Heart right ventricle (tissue), 16 donors: Measurements from ENCODE around the gene GATA6. TPM values are rescaled to one million over a fixed set of nuclear protein-coding genes. Genes with fewer than 3 reads are reported as not detected.

Experiments
- ATAC-seq, 8 donors: fragments of 200-7000 bp; cut with Tn5 transposase; one replicate each; pipeline ENCODE4 v1.9.1; 2020; ENCODE audit warnings: mild to moderate bottlenecking in 8 of 8, moderate library complexity in 8 of 8, moderate number of reproducible peaks in 1 of 8
- DNase-seq, 2 donors: peaks; one replicate each; pipeline ENCODE4 v3.0.0-alpha.2; 2020
- H3K27ac ChIP-seq, 10 donors: fragments of 200-600 bp; sonication (generic) in 2 of 10; one replicate each; pipeline versions ENCODE4 v1.5.0 to v1.8.0; 2020 to 2022; ENCODE audit warnings: mild to moderate bottlenecking in 3 of 10
- H3K27me3 ChIP-seq, 7 donors: fragments of 200-600 bp; one replicate each; pipeline ENCODE4 v1.8.0; 2021 to 2022; ENCODE audit warnings: mild to moderate bottlenecking in 2 of 7
- H3K36me3 ChIP-seq, 9 donors: fragments of 200-600 bp; sonication (generic) in 1 of 9; one replicate each; pipeline versions ENCODE4 v1.5.0 to v1.8.0; 2020 to 2022; ENCODE audit warnings: mild to moderate bottlenecking in 2 of 9
- H3K4me1 ChIP-seq, 9 donors: fragments of 200-600 bp; sonication (generic) in 1 of 9; one replicate each; pipeline versions ENCODE4 v1.5.0 to v1.8.0; 2020 to 2022; ENCODE audit warnings: mild to moderate bottlenecking in 4 of 9
- H3K4me3 ChIP-seq, 10 donors: fragments of 200-600 bp; sonication (generic) in 2 of 10; one replicate each; pipeline versions ENCODE4 v1.5.0 to v1.8.0; 2020 to 2022; ENCODE audit warnings: mild to moderate bottlenecking in 7 of 10, moderate library complexity in 2 of 10
- H3K9me3 ChIP-seq, 11 donors: fragments of 200-600 bp in 10 of 11; sonication (generic) in 2 of 11; one replicate each; pipeline versions ENCODE4 v1.5.0 to v1.8.0; 2013 to 2022; ENCODE audit warnings: mild to moderate bottlenecking in 2 of 11, control low read depth in 1 of 11, moderate library complexity in 1 of 11
- CTCF ChIP-seq, 9 donors: fragments of 200-600 bp; sonication (generic) in 2 of 9; IDR thresholded peaks; one replicate each; pipeline versions ENCODE4 v1.5.0 to v1.8.0; 2021 to 2022; ENCODE audit warnings: antibody characterized with exemption in 9 of 9, mild to moderate bottlenecking in 5 of 9, moderate library complexity in 1 of 9
- WGBS, 2 donors: extraction: QIAGEN DNeasy Blood & Tissue Kit; methylation state at CpG; one replicate each; pipeline ENCODE4 v1.1.7; 2013; ENCODE audit warnings: inconsistent platforms in 1 of 2; 5-methylcytosine and 5-hydroxymethylcytosine counted together
- intact Hi-C, 10 donors: fragments of 100-400 bp; cut with DNase I; formaldehyde crosslinking; loops; one replicate each; pipeline versions ENCODE4 v1.11.1 to v1.14.2; 2022
- polyA plus RNA-seq, 2 donors: library from polyadenylated mRNA; stranded (reverse); fragments of 200-250 nt; gene quantifications; one replicate each; pipeline ENCODE4 v1.2.3, GENCODE V29; 2013
- total RNA-seq, 10 donors: library from RNA; stranded (reverse); fragmentation: NEBNext Ultra II Directional in 3 of 10; extraction: Animal tissue kit (Norgen Biotek cat#: 25700) in 3 of 10; gene quantifications; one replicate each; pipeline versions ENCODE4 v1.2.1 to v1.2.4, GENCODE V29; 2021 to 2023
- donor health status: Arrhythmogenic right ventricular cardiomyopathy.
- donor health status: ischemic (EF 13 %, LVEDD 7.1; RV severe dilation, severe dysfunction).
- donor health status: healthy with polysubstance abuse.
- donor health status: DM: no; HTN: yes; CAD: no.
- donor health status: DM: no; HTN: no; CAD: no.
- donor health status: ischemic (EF 25% LVEDD 6.9; RV normal size, moderate dysfunction).
- donor health status: ischemic (EF 25% LVEDD 5.7; RV mildly dilated, moderate dysfunction).
- donor health status: healthy.
- donor health status: DM: yes; HTN: yes; CAD: no.
- donor health status: Ischemic cardiomyopathy.
- donor health status: ischemic (EF 35%, LVEDD 5.7; RV mildly dilated, moderate dysfunction).
- donor health status: nonischemic (EF 11% LVEDD 7.7; RV severe dilation, severe dysfunction).
- donor health status: DM: yes; HTN: yes; CAD: no.
- donor health status: PGD.
- donor health status: ischemic (EF 29% LVEDD 5.4; RV normal size, mild dysfunction).
- donor health status: nonischemic (EF 23%, LVEDD 6.1; RV moderate dilation, normal function).

Gene GATA6
- total and polyA plus RNA-seq, 12 donors: 36.7 to 99.5 (median 69.0) TPM

GRCh38 chr18:22189449-22190166 lies 20.2 kb downstream of the GATA6 start:
- H3K27ac ChIP-seq: peak overlapping the region; percentile 49 to 99 (median 76)
- peak overlapping the region in 5 of 10 donors; percentile 0 to 13 (median 7) for H3K4me3 ChIP-seq
- TF ChIP-seq CTCF (IDR thresholded peaks at IDR 0.05): no peak
- peaks cover 18 to 99% (median 88%) of the 10 kb centered on the region in 9 donors for H3K4me1 ChIP-seq
- 42 to 50% methylated on average over 11 of the region's 11 CpGs for WGBS, 2 donors
- intact Hi-C loops: loop anchor here in 4 of 10 donors (5.0 to 10.0 kb wide), 2 partner anchors 78 to 155 kb away; no protein-coding TSS in a partner anchor
- H3K27me3 ChIP-seq: no peaks in the 10 kb centered on the region
- DNase-seq (no peak), ATAC-seq (no peak)
- no peaks in the 10 kb centered on the region for H3K9me3 ChIP-seq
- H3K36me3 ChIP-seq: peaks cover 0 to 73% (median 9%) of the 10 kb centered on the region in 9 donors

GRCh38 chr18:22191346-22191695 lies 21.9 kb downstream of the GATA6 start:
- Histone ChIP-seq H3K27ac (peak overlapping the region; percentile 1 to 99 (median 72)), H3K9me3 (no peaks in the 10 kb centered on the region), H3K36me3 (peaks cover 0 to 66% (median 0%) of the 10 kb centered on the region in 9 donors), H3K4me3 (peak overlapping the region in 1 of 10 donors; percentile 1), H3K27me3 (no peaks in the 10 kb centered on the region), H3K4me1 (peaks cover 5 to 99% (median 88%) of the 10 kb centered on the region in 9 donors)
- intact Hi-C loops: loop anchor here in 2 of 10 donors (5.0 to 10.0 kb wide), 2 partner anchors 76 to 153 kb away; no protein-coding TSS in a partner anchor
- no peak for ATAC-seq
- TF ChIP-seq CTCF (IDR thresholded peaks at IDR 0.05): no peak
- WGBS, 2 donors: 51 to 56% methylated on average over 5 of the region's 5 CpGs
- DNase-seq: no peak

GRCh38 chr18:22191923-22192322 lies 22.5 kb downstream of the GATA6 start:
- ATAC-seq (peak in 3 of 8 donors; percentile 18 to 24 (median 23)), DNase-seq (no peak)
- intact Hi-C loops: loop anchor here in 2 of 10 donors (5.0 to 10.0 kb wide), 2 partner anchors 75 to 153 kb away; no protein-coding TSS in a partner anchor
- no peak for TF ChIP-seq CTCF (IDR thresholded peaks at IDR 0.05)
- H3K36me3 ChIP-seq: peaks cover 0 to 65% (median 0%) of the 10 kb centered on the region in 9 donors
- H3K4me3 ChIP-seq: peak overlapping the region in 1 of 10 donors; percentile 1
- H3K4me1 ChIP-seq: peaks cover 0 to 99% (median 86%) of the 10 kb centered on the region in 9 donors
- H3K9me3 ChIP-seq: no peaks in the 10 kb centered on the region
- 21 to 46% methylated on average over 4 of the region's 4 CpGs for WGBS, 2 donors
- peak overlapping the region; percentile 1 to 99 (median 72) for H3K27ac ChIP-seq
- no peaks in the 10 kb centered on the region for H3K27me3 ChIP-seq

- 29 to 38% methylated on average over 9 of the region's 9 CpGs for WGBS, 2 donors
- ATAC-seq: peak in 7 of 8 donors; percentile 7 to 35 (median 16)
These were observed 24.1 kb downstream of the GATA6 start for GRCh38 chr18:22193466-22193865.

More at GRCh38 chr18:22193466-22193865, 24.1 kb downstream of the GATA6 start:
- H3K27ac ChIP-seq: peak overlapping the region; percentile 41 to 99 (median 74)
- H3K27me3 ChIP-seq: no peaks in the 10 kb centered on the region
- H3K4me3 ChIP-seq: peak overlapping the region in 5 of 10 donors; percentile 4 to 31 (median 12)
- no peaks in the 10 kb centered on the region for H3K9me3 ChIP-seq
- H3K4me1 ChIP-seq: peaks cover 3 to 99% (median 88%) of the 10 kb centered on the region in 9 donors
- intact Hi-C loops: loop anchor here in 2 of 10 donors (5.0 to 10.0 kb wide), 2 partner anchors 74 to 151 kb away; no protein-coding TSS in a partner anchor
- H3K36me3 ChIP-seq: peaks cover 0 to 58% (median 0%) of the 10 kb centered on the region in 9 donors
- no peak for DNase-seq
- TF ChIP-seq CTCF (IDR thresholded peaks at IDR 0.05): no peak
